ENCODE results near the gene PFKP.

The PFKP gene

GRCh38 chr10:3111621-3112163 lies 44.3 kb downstream of the PFKP start:
- in situ Hi-C loops (cut with MboI; ENCODE audit: low sequenced_read_pairs), result no loop called here

GRCh38 chr10:3113343-3113720 lies 46.0 kb downstream of the PFKP start:
- in situ Hi-C loops (cut with MboI; ENCODE audit: low sequenced_read_pairs), result no loop called here

GRCh38 chr10:3115685-3116084 lies 48.3 kb downstream of the PFKP start:
- in situ Hi-C loops (cut with MboI; ENCODE audit: low sequenced_read_pairs), result no loop called here

- in situ Hi-C loops (cut with MboI; ENCODE audit: low sequenced_read_pairs), result no loop called here
Measured at GRCh38 chr10:3116508-3117100, 49.3 kb downstream of the PFKP start.

GRCh38 chr10:3117486-3117885 lies 50.1 kb downstream of the PFKP start:
- in situ Hi-C loops (cut with MboI; ENCODE audit: low sequenced_read_pairs), result no loop called here

DNA sequence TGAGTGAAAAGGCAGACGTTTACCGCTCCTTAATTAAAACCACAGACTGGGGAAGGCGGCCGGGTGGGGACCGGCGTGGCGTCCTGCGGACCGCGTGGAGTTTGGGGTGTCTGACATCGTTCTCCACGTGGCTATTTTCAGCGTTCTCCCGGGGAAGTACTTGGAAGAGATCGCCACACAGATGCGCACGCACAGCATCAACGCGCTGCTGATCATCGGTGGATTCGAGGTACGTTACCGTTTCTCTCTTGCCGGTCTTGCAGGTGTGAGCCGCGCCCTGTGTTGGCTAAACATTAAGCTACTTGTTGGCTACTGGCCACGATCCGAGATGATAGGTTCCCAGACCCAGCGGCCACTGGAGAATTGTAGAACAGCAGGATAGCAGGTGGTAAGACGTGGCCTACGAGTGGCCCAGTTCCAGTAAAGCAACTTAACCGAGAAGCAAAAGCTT lies 51.3 kb downstream of the PFKP start:
- in situ Hi-C loops (cut with MboI; ENCODE audit: low sequenced_read_pairs), result no loop called here

GRCh38 chr10:3119796-3120459 lies 52.6 kb downstream of the PFKP start:
- in situ Hi-C loops (cut with MboI; ENCODE audit: low sequenced_read_pairs), result no loop called here

DNA sequence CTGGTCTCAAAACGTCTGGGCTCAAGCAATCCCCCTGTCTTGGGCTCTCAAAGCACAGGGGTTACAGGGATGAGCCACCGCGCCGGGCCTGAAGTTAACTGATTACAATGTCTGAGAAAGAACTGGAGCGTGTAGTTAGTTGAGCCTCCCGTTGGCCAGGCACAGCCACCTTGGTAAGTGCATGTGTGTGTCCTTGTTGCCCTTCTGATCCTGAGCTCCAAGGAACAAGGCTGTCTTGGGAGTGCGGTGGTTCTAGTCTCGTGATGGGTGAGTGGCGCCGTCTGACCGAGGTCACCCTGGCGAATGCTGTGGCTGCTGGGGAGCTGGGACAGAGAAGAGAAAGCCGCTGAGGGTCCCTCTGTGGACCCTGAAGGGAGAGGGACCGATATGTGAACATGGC lies 54.7 kb downstream of the PFKP start:
- in situ Hi-C loops (cut with MboI; ENCODE audit: low sequenced_read_pairs), result no loop called here

- in situ Hi-C loops (cut with MboI; ENCODE audit: low sequenced_read_pairs), result no loop called here
Measured at GRCh38 chr10:3122486-3123205, 55.3 kb downstream of the PFKP start.

GRCh38 chr10:3123571-3124411 lies 56.4 kb downstream of the PFKP start:
- in situ Hi-C loops (cut with MboI; ENCODE audit: low sequenced_read_pairs), result no loop called here

DNA sequence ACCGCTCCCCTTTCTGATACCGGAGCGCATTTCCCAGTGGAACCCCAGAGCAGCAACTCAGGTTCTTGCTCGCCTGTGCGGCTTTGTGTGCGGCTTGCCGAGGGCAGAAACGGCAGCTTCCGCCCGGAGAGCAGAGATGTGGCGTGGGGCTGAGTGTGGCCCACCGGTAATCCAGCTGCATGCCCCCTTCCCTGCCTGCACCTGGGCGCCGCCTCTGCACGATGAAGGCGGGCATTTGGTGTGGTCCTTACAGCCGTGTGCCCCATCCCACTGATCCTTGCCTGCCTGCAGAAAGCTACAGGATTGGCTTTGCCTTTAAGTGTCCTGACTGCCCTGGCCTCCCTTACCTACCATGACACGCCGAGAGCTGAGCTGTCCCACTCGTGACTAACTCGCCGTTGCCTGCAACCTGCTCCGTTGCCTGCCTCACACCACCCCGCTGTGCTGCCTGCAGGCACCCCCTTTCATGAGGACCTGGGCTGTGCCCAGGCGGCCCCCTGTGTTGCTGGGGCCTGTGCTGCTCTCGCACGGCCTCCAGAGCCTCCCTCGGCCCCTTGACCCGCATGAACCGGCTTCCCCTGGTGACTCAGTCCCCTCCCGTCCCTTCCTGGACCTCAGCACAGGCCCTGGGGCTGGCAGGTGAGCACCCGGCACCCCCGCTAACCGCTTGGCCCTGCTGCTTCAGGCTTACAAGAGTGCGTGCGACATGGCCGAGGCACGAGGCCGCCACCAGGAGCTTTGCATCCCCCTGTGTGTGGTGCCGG lies 57.2 kb downstream of the PFKP start:
- in situ Hi-C loops (cut with MboI; ENCODE audit: low sequenced_read_pairs), result no loop called here

- in situ Hi-C loops (cut with MboI; ENCODE audit: low sequenced_read_pairs), result no loop called here
Measured at GRCh38 chr10:3125527-3126170, 58.3 kb downstream of the PFKP start.

GRCh38 chr10:3126249-3126648 lies 58.9 kb downstream of the PFKP start:
- in situ Hi-C loops (cut with MboI; ENCODE audit: low sequenced_read_pairs), result no loop called here

GRCh38 chr10:3126741-3127346 lies 59.5 kb downstream of the PFKP start:
- in situ Hi-C loops (cut with MboI; ENCODE audit: low sequenced_read_pairs), result no loop called here

- in situ Hi-C loops (cut with MboI; ENCODE audit: low sequenced_read_pairs), result no loop called here
Measured at GRCh38 chr10:3127921-3128320, 60.6 kb downstream of the PFKP start.

DNA sequence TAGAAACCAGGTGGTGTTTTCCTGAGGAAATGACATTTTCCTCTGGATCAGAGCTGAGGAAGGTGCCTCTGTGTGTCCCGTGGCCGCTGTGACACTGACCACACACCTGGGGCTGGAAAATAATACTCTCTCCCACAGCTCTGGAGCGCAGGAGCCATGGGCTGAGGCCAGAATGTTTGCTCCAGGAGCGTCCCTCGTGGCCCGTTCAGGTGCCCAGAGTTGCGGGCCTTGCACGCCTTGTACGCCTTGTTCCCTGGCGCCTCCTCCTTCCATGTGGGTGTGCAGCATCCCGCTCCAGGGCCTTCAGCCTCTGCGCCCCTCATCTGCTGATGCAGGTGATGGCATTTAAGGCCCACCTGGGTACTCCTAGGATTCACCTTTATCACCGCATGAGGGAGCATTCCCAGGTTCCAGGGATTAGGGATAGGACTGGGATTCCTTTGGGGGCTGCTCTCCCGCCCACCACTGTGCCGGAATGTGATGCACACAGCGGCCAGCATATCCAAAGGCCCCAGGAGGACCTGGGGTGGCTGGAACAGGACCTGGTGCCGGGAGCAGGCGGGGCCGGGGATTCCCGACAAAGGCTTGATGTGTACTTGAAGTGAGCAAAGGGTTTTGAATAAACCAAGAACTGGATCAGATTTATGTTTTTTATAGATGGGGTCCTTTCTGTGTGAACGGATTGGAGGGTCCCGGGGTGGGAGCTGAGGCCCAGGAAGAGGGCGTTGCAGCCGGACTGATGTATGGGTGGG lies 61.2 kb downstream of the PFKP start:
- in situ Hi-C loops (cut with MboI; ENCODE audit: low sequenced_read_pairs), result no loop called here

DNA sequence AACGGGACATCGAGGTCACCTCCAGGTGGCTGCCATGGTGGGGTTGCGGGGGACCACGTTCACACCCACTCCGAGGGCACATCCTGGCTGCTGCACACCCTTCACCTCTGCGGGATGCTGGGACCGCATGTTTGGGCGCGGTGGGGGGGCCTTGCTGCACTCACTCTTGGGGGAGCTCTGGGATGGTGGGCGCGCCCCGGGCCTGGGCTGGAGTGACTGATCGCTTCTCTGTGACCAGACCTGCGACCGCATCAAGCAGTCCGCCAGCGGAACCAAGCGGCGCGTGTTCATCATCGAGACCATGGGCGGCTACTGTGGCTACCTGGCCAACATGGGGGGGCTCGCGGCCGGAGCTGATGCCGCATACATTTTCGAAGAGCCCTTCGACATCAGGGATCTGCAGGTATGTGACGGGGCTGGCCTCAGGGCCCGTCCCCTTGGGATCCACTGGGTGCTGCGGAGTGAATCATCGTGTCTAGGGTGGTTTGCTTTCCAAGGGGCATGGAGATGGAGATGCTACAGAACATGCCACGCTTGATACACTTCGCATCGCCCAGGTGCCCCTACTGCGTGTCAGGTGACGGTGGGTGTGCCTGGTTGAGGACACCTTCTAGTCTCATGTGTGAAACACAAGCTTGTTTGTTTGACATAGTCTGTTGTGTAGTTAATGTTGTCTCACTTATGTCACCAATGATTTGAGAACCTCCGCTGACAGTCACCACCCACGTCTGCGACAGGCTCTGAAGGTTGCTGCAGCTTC lies 62.4 kb downstream of the PFKP start:
- in situ Hi-C loops (cut with MboI; ENCODE audit: low sequenced_read_pairs), result no loop called here

DNA sequence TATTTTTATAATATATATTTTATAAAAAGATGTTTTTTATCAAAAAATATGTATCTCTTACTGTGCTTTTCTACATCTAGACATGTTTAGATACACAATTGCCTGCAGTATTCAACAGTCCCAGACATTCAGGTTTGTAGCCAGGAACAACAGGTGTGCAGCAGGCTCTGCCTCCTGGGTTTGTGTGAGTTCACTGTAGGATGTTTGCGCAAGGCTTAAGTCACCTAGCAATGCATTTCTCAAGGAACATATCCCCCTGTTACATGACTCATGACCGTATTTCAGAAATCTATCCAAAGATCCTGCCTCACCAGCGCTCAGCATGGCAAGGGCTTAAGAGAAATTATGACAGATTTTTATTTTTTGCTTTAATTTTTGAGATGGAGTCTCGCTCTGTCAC lies 63.8 kb downstream of the PFKP start:
- in situ Hi-C loops (cut with MboI; ENCODE audit: low sequenced_read_pairs), result no loop called here
